Right cardiac atrium (tissue), 5 donors: ENCODE data around the gene NUP54. TPM values are rescaled to one million over a fixed set of nuclear protein-coding genes. Genes with fewer than 3 reads are reported as not detected.
A peak's percentile ranks its signal among the peaks of the same experiment; 100 is the strongest.

Experiments used
- ATAC-seq, 2 donors: fragments of 200-7000 bp; cut with Tn5 transposase; one replicate each; pipeline versions ENCODE4 v1.8.0 to v1.9.1; 2020; ENCODE audit warnings: moderate library complexity in 2 of 2, mild to moderate bottlenecking in 1 of 2
- DNase-seq, 3 donors: peaks; one replicate each; pipeline ENCODE4 v3.0.0-alpha.2; 2020
- H3K27ac ChIP-seq: one replicate; pipeline ENCODE4 v1.5.1; 2013; ENCODE audit warnings: mild to moderate bottlenecking, low read length, control low read depth, moderate library complexity
- H3K27me3 ChIP-seq: one replicate; pipeline ENCODE4 v1.6.1; 2013; ENCODE audit not compliant: control insufficient read depth, insufficient read depth
- H3K4me1 ChIP-seq: one replicate; pipeline ENCODE4 v1.6.1; 2013; ENCODE audit warnings: low read length; ENCODE audit not compliant: control insufficient read depth, insufficient read depth
- H3K4me3 ChIP-seq: one replicate; pipeline ENCODE4 v1.5.1; 2013; ENCODE audit warnings: low read length, control low read depth
- H3K9me3 ChIP-seq: one replicate; pipeline ENCODE4 v1.6.1; 2013; ENCODE audit warnings: low read length; ENCODE audit not compliant: control insufficient read depth
- WGBS: extraction: QIAGEN DNeasy Blood & Tissue Kit; methylation state at CpG from one replicate; pipeline ENCODE4 v1.1.7; 2013; 5-methylcytosine and 5-hydroxymethylcytosine counted together
- intact Hi-C, 4 donors: fragments of 100-400 bp; cut with DNase I; formaldehyde crosslinking; loops; one replicate each; pipeline versions ENCODE4 v1.11.0 to v1.14.0; 2022 to 2023
- polyA plus RNA-seq: library from polyadenylated mRNA; stranded (reverse); fragments of 200-250 nt; gene quantifications from one replicate; pipeline ENCODE4 v1.2.3, GENCODE V29; 2013
- total RNA-seq, 4 donors: library from RNA; stranded (reverse); fragmentation: NEBNext Ultra II Directional; extraction: Animal tissue kit (Norgen Biotek cat#: 25700); gene quantifications; one replicate each; pipeline ENCODE4 v1.2.1, GENCODE V29; 2021
- donor health status: healthy with polysubstance abuse.
- donor health status: DM: no; HTN: yes; CAD: no.
- donor health status: DM: no; HTN: no; CAD: no.
- donor health status: DM: no; HTN: yes; CAD: no; lungs with severe emphysema.
- donor health status: DM: yes; HTN: yes; CAD: no.

NUP54 gene
- total and polyA plus RNA-seq, 5 donors, result 11.7 to 24.9 (median 23.0) TPM

DNA sequence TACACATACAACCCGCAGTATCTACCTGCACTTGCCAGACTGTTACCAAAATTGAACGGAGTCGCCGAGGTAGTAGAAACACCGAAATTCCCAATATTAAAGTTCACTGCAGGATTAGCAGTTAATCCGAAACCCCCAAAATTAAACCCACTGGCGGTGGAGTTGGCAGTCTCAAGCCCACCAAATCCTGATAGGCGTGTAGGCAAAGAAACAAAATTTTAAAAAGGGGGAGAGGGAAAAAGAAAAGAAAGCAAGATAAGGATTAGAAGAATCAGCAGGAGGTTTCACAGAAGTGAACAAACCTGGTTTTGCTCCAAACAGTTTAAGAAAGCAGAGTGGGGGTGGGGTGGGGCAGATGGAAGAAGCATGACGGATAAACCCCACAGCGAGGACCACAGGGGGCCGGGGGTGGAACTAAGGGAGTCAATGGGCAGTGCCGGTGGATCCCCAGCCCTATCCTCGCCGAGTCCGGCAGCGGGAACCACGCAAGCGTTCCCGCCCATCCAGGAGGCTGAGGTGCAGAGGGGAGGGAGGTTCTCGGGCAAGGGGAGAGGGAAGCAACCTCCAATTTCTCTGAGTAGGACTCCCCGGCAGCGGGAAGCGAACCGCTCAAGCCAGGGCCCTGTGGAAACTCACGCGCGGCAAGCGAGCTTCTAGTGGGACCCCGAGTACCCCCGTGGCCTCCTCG is 599 bp downstream of the NUP54 start:
- no peaks in the 10 kb centered on the region for H3K27me3 ChIP-seq
- no peaks in the 10 kb centered on the region for H3K4me1 ChIP-seq
- peak; percentile 56 to 77 (median 73) for DNase-seq
- WGBS, result under 1% methylated on average over 31 of the region's 31 CpGs
- ATAC-seq, result peak; percentile 77 to 86
- peak overlapping the region; percentile 74 for H3K27ac ChIP-seq
- peak overlapping the region; percentile 85 for H3K4me3 ChIP-seq
- intact Hi-C loops, result loop anchor here in 1 of 4 donors (2.0 kb wide), 1 partner anchor 65 kb away; the partner anchor contains the start of gene SCARB2
- H3K9me3 ChIP-seq, result no peaks in the 10 kb centered on the region

DNA sequence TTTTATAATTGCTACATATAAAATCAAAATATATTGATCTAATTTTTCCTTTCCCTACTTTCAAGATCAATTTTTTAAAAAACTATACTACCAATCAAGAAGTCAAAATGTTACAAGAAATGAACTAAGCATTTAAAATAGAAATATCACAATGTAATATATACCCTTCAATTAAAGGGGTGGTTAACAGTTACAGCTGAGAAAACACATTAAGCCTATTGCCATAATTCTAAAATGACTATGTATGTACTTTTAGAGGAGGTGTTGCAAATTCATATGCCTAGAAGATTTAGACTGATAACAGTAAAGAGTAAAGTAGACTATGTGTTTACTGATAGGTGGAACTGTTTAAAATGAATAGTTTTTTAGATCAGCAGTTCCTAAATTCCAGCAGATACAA is 3.7 kb downstream of the NUP54 start:
- ATAC-seq (no peak), DNase-seq (no peak)
- Histone ChIP-seq H3K27ac (no peak overlapping the region), H3K4me1 (no peaks in the 10 kb centered on the region), H3K27me3 (no peaks in the 10 kb centered on the region), H3K9me3 (no peaks in the 10 kb centered on the region), H3K4me3 (no peak overlapping the region)
- intact Hi-C loops, result no loop called here

DNA sequence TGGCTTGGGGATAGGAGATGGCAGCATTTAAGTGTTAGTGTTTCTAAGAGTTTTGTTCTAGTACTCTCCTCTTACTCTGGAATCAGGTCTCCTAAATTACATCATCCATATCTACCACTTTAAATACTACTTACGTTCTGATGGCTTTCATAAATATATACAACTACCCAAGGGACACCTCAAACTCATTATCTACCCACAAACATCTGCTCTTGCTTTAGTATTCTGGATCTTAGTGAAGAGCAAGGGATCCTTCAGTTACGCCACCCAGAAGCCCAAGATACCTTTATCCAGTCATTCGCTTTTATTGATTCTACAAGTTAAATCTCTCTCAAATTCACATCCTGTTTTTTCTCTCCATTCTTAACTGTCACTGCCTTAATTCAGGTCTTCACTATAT is 7.0 kb downstream of the NUP54 start:
- no peaks in the 10 kb centered on the region for H3K9me3 ChIP-seq
- H3K27ac ChIP-seq, result no peak overlapping the region
- no peaks in the 10 kb centered on the region for H3K27me3 ChIP-seq
- DNase-seq (no peak), ATAC-seq (no peak)
- intact Hi-C loops, result no loop called here
- no peaks in the 10 kb centered on the region for H3K4me1 ChIP-seq
- 92% methylated on average over 3 of the region's 3 CpGs for WGBS
- H3K4me3 ChIP-seq, result no peak overlapping the region

DNA sequence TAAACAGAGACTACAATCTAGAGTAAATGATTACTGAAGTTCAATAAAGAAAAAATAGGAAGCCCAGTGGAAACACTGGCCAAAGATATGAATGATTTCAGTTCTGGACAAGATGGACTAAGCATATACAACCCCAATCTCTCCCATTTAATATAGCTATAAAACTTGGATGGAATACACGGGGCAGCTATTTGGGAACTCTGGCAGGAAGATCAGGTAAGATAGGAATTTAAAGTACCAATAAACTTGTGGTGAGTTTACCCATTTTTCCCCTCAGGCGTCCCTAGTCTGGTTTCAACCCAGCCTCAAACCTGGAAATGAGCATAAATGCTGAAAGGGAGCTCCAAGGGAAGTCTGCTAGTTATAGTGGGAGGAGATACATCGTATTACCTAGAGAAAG is 20.4 kb downstream of the NUP54 start:
- Histone ChIP-seq H3K4me1 (no peaks in the 10 kb centered on the region), H3K27ac (no peak overlapping the region), H3K9me3 (no peaks in the 10 kb centered on the region), H3K4me3 (no peak overlapping the region), H3K27me3 (no peaks in the 10 kb centered on the region)
- ATAC-seq (no peak), DNase-seq (no peak)
- intact Hi-C loops, result no loop called here
- WGBS, result 95% methylated on average over 3 of the region's 3 CpGs

DNA sequence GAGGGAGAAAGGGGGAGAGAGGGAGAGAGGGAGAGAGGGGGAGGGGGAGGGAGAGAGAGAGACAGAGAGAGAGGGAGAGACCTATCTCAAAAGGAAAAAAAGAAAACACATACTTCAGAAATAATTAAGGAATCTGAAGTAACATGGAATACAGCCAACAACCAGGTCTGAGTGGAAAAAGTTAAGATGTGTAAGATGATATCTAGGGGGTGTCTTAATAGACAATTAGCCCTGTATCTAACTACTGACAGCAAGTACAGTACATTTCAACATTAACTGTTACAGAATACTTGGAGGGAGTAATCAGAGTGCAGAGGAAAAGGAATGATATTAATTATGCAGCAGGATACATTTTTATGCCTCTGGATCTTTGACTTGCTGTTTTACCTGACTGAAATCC is 22.4 kb downstream of the NUP54 start:
- no peaks in the 10 kb centered on the region for H3K27me3 ChIP-seq
- H3K4me3 ChIP-seq, result no peak overlapping the region
- no peak for ATAC-seq
- H3K4me1 ChIP-seq, result no peaks in the 10 kb centered on the region
- intact Hi-C loops, result no loop called here
- H3K27ac ChIP-seq, result no peak overlapping the region
- no peak for DNase-seq
- no peaks in the 10 kb centered on the region for H3K9me3 ChIP-seq

DNA sequence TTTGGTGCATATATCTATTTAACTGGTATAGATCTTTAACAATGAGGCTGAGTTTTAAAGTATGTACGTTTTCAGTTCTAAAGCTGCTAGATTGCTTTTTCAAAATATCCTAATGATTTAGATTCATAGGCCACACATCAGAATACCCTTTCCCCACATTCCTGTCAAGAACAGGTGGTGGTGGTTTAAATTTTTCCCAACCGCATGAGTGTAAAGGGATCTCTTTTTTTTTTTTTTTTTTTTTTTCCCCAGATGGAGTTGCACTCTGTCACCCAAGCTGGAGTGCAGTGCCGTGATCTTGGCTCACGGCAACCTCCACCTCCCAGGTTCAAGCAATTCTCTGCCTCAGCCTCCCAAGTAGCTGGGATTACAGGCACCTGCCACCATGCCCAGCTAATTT is 28.0 kb downstream of the NUP54 start:
- DNase-seq, result no peak
- H3K4me3 ChIP-seq, result no peak overlapping the region
- 94% methylated on average over 4 of the region's 4 CpGs for WGBS
- no peaks in the 10 kb centered on the region for H3K4me1 ChIP-seq
- intact Hi-C loops, result no loop called here
- no peak for ATAC-seq
- H3K27ac ChIP-seq, result no peak overlapping the region
- no peaks in the 10 kb centered on the region for H3K27me3 ChIP-seq
- H3K9me3 ChIP-seq, result no peaks in the 10 kb centered on the region

DNA sequence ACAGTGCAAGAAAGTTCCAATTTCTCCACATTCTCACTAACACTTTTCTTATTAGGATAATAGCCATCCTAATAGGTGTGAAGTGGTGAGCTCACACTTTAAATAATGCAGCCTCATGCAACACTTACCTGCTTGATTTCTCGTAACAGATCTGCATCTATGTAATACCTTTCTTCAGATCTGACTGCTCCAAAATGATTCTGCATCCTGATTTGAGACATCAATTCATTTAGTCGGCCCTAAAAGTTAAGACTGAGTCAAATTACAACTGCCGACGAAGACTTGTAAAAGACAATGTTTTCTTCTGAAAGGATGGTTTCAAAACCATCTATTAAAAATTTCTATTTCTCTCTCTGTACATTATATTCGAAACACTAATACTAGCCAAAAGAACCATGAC is 30.7 kb downstream of the NUP54 start:
- intact Hi-C loops, result no loop called here
- no peak for ATAC-seq
- WGBS, result 97% methylated on average over 5 of the region's 5 CpGs

DNA sequence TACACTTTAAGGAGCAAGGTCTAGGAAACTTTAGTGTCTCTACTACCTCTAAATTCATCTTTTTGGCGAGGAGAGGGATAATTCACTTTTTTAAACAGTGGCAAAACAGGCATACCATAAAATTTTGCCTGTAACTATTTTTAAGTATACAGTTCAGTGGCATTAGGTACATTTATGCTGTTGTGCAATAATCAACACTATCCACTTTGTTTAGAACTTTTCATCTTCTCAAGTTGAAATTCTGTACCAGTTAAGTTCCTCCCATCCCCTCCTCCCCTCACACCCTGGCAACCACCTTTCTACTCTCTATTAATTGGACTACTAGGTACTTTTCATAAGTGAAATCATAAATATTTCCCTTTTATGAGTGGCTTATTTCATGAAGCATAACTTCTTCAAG is 31.4 kb downstream of the NUP54 start:
- WGBS, result 93% methylated on average over 1 of the region's 1 CpG
- intact Hi-C loops, result no loop called here
- ATAC-seq (no peak), DNase-seq (no peak)
- no peak overlapping the region for H3K4me3 ChIP-seq
- H3K27ac ChIP-seq, result no peak overlapping the region
- H3K27me3 ChIP-seq, result no peaks in the 10 kb centered on the region
- H3K9me3 ChIP-seq, result no peaks in the 10 kb centered on the region
- H3K4me1 ChIP-seq, result no peaks in the 10 kb centered on the region

More for the DNA sequence above, 30.7 kb downstream of the NUP54 start:
- Histone ChIP-seq H3K4me3 (no peak overlapping the region), H3K4me1 (no peaks in the 10 kb centered on the region), H3K27ac (no peak overlapping the region), H3K9me3 (no peaks in the 10 kb centered on the region), H3K27me3 (no peaks in the 10 kb centered on the region)
- DNase-seq, result no peak

DNA sequence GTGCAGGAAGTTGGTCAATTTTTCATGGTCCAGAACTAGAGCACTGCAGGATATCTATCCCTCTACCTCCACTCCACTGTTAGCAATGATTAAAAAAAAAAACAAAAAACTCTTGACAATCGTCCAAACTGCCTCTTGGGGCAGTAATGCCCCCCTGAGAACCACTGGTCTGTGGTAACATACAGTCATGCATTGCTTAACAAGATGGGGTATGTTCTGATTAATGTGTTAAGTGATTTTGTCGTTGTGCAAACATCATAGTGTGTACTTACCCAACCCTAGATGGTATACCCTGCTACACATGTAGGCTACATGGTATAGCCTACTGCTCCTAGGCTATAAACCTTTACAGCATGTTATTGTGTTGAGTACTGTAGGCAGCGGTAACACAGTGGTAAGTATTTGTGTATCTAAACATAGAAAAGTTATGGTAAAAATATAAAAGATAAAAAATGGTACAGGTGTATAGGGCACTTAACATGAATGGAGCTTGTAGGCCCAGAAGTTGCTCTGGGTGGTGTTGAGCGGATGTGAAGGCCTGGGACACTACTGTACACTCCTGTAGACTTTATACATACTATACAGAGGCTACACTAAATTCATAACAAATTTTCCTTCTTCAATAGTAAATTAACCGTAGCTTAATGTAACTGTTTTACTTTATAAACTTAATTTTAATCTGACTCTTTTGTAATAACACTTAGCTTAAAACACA is 39.6 kb downstream of the NUP54 start:
- intact Hi-C loops, result no loop called here
- ATAC-seq (no peak), DNase-seq (no peak)

DNA sequence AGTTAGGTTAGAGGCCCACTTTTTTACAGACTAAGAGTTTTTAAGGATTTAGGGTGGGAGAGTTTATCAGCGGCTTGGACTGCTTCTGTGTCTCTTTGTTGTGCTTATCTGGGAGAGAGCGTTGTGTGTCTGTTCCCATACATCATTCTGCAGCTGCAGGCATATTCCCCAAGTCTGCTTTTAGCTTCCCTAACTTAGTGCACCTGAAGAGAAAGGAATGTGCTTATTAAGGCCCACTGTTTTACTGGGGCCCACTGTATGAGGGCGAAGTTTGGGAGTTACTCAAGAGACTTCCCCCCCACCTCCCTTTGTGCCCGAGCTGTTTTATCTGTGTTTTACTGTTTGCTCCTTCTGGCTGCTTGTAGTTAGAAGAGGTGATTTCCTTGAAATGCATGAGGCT is 41.8 kb downstream of the NUP54 start:
- no peak for ATAC-seq
- Histone ChIP-seq H3K4me3 (no peak overlapping the region), H3K9me3 (no peaks in the 10 kb centered on the region), H3K27me3 (no peaks in the 10 kb centered on the region), H3K27ac (no peak overlapping the region), H3K4me1 (no peaks in the 10 kb centered on the region)
- intact Hi-C loops, result no loop called here
- WGBS, result 65% methylated on average over 4 of the region's 4 CpGs
- DNase-seq, result no peak

More for the DNA sequence above, 39.6 kb downstream of the NUP54 start:
- no peaks in the 10 kb centered on the region for H3K27me3 ChIP-seq
- H3K4me1 ChIP-seq, result no peaks in the 10 kb centered on the region
- H3K4me3 ChIP-seq, result no peak overlapping the region
- no peaks in the 10 kb centered on the region for H3K9me3 ChIP-seq
- WGBS, result 65% methylated on average over 5 of the region's 5 CpGs
- H3K27ac ChIP-seq, result no peak overlapping the region

DNA sequence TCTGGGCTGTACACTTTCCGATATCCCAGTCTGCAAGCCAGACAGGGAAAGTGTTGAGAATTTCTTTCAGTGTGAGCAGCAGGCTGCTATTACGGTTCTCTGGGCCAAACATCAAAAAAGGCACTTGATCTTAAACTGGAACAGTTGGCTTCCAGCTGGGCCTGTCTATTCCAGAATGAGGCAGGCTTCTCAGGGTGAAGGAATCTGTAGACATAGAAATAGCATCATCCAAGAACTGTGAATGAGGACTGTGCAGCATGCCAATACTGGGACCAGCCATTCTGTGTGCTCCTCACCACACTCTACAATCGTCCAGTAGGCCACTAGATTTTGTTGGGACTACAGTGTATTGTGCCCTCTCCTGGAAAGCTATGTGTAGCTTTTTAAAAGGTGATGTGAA is 42.5 kb downstream of the NUP54 start:
- DNase-seq, result no peak
- WGBS, result 41% methylated on average over 3 of the region's 3 CpGs
- ATAC-seq, result peak; percentile 29 to 59
- intact Hi-C loops, result no loop called here
- H3K27me3 ChIP-seq, result no peaks in the 10 kb centered on the region
- no peaks in the 10 kb centered on the region for H3K4me1 ChIP-seq
- H3K4me3 ChIP-seq, result no peak overlapping the region
- no peak overlapping the region for H3K27ac ChIP-seq
- no peaks in the 10 kb centered on the region for H3K9me3 ChIP-seq
